Esophagus squamous epithelium (tissue), 4 donors: ENCODE data around the gene TFB1M.

Source experiments
- POLR2A ChIP-seq, 4 donors: fragments of 450-650 bp; IDR thresholded peaks; one replicate each; pipeline ENCODE4 v1.6.1; 2017; ENCODE audit warnings: antibody characterized with exemption in 4 of 4, mild to moderate bottlenecking in 4 of 4, moderate library complexity in 3 of 4
- TF ChIP-seq, protein P1 (sequence below), 6 experiments: fragments of 450-650 bp in 4 of 6; fragments of 200-600 bp in 2 of 6; sonication (generic) in 2 of 6; IDR thresholded peaks; one replicate each; pipeline ENCODE4 v1.5.1; 2016 to 2019; ENCODE audit warnings: antibody characterized with exemption in 6 of 6, mild to moderate bottlenecking in 4 of 6, moderate library complexity in 4 of 6

GRCh38 chr6:155274106-155274505 lies 40.2 kb downstream of the TFB1M start:
- TF ChIP-seq, protein P1, sequence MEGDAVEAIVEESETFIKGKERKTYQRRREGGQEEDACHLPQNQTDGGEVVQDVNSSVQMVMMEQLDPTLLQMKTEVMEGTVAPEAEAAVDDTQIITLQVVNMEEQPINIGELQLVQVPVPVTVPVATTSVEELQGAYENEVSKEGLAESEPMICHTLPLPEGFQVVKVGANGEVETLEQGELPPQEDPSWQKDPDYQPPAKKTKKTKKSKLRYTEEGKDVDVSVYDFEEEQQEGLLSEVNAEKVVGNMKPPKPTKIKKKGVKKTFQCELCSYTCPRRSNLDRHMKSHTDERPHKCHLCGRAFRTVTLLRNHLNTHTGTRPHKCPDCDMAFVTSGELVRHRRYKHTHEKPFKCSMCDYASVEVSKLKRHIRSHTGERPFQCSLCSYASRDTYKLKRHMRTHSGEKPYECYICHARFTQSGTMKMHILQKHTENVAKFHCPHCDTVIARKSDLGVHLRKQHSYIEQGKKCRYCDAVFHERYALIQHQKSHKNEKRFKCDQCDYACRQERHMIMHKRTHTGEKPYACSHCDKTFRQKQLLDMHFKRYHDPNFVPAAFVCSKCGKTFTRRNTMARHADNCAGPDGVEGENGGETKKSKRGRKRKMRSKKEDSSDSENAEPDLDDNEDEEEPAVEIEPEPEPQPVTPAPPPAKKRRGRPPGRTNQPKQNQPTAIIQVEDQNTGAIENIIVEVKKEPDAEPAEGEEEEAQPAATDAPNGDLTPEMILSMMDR (IDR thresholded peaks at IDR 0.05), result no peak
- no peak for TF ChIP-seq POLR2A (IDR thresholded peaks at IDR 0.05)
